Measurements from ENCODE around the gene CCDC24. TPM values are rescaled to one million over a fixed set of nuclear protein-coding genes. Genes with fewer than 3 reads are reported as not detected.

CCDC24 gene
- total and polyA plus RNA-seq, 4 donors, result 0.92 to 4.2 (median 2.3) TPM

- no peak overlapping the region for H3K27ac ChIP-seq (ENCODE audit: low read depth in 1 of 2, low read length in 2 of 2)
- H3K9ac ChIP-seq (ENCODE audit: low read depth in 1 of 2, low read length in 2 of 2), result no peak overlapping the region
- 95% methylated on average over 8 of the region's 8 CpGs for WGBS
- H3K4me1 ChIP-seq (ENCODE audit: control insufficient read depth in 4 of 4, insufficient read depth in 4 of 4, low read length in 3 of 4), result no peaks in the 10 kb centered on the region
- no peak for TF ChIP-seq RAD21 (IDR thresholded peaks at IDR 0.05)
- TF ChIP-seq EGR1 (IDR thresholded peaks at IDR 0.05; ENCODE audit: low read depth in 2 of 2), result no peak
- no peak for TF ChIP-seq NR2F2 (IDR thresholded peaks at IDR 0.05)
- TF ChIP-seq GABPA (IDR thresholded peaks at IDR 0.05 in 1 of 2, conservative IDR thresholded peaks at IDR 0.05 in 1 of 2), result no peak
- TF ChIP-seq HNF4G (IDR thresholded peaks at IDR 0.05), result no peak
- TF ChIP-seq YY1 (IDR thresholded peaks at IDR 0.05), result no peak
- no peak for TF ChIP-seq HNF4A (conservative IDR thresholded peaks at IDR 0.05)
- TF ChIP-seq ATF3 (IDR thresholded peaks at IDR 0.05), result no peak
- no peak for TF ChIP-seq JUND (IDR thresholded peaks at IDR 0.05)
- TF ChIP-seq SP1 (IDR thresholded peaks at IDR 0.05), result no peak
- peaks cover 6 to 80% (median 23%) of the 10 kb centered on the region in 4 donors for H3K36me3 ChIP-seq (ENCODE audit: control insufficient read depth in 4 of 4, insufficient read depth in 3 of 4, low read depth in 1 of 4, low read length in 3 of 4)
- no peak for DNase-seq (ENCODE audit: low spot score)
- H3K27me3 ChIP-seq (ENCODE audit: control insufficient read depth in 4 of 4, insufficient read depth in 4 of 4, low read length in 3 of 4), result no peaks in the 10 kb centered on the region
- H3K9me3 ChIP-seq (ENCODE audit: control insufficient read depth in 4 of 4, low read length in 3 of 4), result no peaks in the 10 kb centered on the region
- no peak overlapping the region for H3K4me3 ChIP-seq (ENCODE audit: low read depth in 1 of 3, low read length in 3 of 3)
Observed at GRCh38 chr1:43960798-43961197, 30.6 kb upstream of the CCDC24 start.

GRCh38 chr1:43961692-43962091 is 29.7 kb upstream of the CCDC24 start:
- WGBS, result 94% methylated on average over 3 of the region's 3 CpGs
- Histone ChIP-seq H3K36me3 (ENCODE audit: control insufficient read depth in 4 of 4, insufficient read depth in 3 of 4, low read depth in 1 of 4, low read length in 3 of 4) (peaks cover 6 to 79% (median 23%) of the 10 kb centered on the region in 4 donors), H3K4me1 (ENCODE audit: control insufficient read depth in 4 of 4, insufficient read depth in 4 of 4, low read length in 3 of 4) (no peaks in the 10 kb centered on the region), H3K4me3 (ENCODE audit: low read depth in 1 of 3, low read length in 3 of 3) (no peak overlapping the region), H3K27me3 (ENCODE audit: control insufficient read depth in 4 of 4, insufficient read depth in 4 of 4, low read length in 3 of 4) (no peaks in the 10 kb centered on the region), H3K9me3 (ENCODE audit: control insufficient read depth in 4 of 4, low read length in 3 of 4) (no peaks in the 10 kb centered on the region), H3K9ac (ENCODE audit: low read depth in 1 of 2, low read length in 2 of 2) (no peak overlapping the region), H3K27ac (ENCODE audit: low read depth in 1 of 2, low read length in 2 of 2) (no peak overlapping the region)
- TF ChIP-seq NR2F2 (IDR thresholded peaks at IDR 0.05) (no peak), YY1 (IDR thresholded peaks at IDR 0.05) (no peak), JUND (IDR thresholded peaks at IDR 0.05) (no peak), HNF4G (IDR thresholded peaks at IDR 0.05) (no peak), TAF1 (conservative IDR thresholded peaks at IDR 0.05) (no peak), MAX (IDR thresholded peaks at IDR 0.05) (no peak), GABPA (IDR thresholded peaks at IDR 0.05 in 1 of 2, conservative IDR thresholded peaks at IDR 0.05 in 1 of 2) (no peak), RAD21 (IDR thresholded peaks at IDR 0.05) (no peak), ZBTB33 (IDR thresholded peaks at IDR 0.05) (no peak), HNF4A (conservative IDR thresholded peaks at IDR 0.05) (no peak), ATF3 (IDR thresholded peaks at IDR 0.05) (no peak), FOXA1 (IDR thresholded peaks at IDR 0.05) (no peak), CTCF (IDR thresholded peaks at IDR 0.05; ENCODE audit: low read depth, low read length, missing input control) (no peak), REST (IDR thresholded peaks at IDR 0.05) (no peak), RXRA (IDR thresholded peaks at IDR 0.05) (no peak), SP1 (IDR thresholded peaks at IDR 0.05) (no peak), FOXA2 (IDR thresholded peaks at IDR 0.05) (no peak), EGR1 (IDR thresholded peaks at IDR 0.05; ENCODE audit: low read depth in 2 of 2) (no peak)
- no peak for DNase-seq (ENCODE audit: low spot score)
